Measurements from ENCODE around the gene ANOS1.

GRCh38 chrX:8748855-8749254 lies 16.9 kb upstream of the ANOS1 start:
- TF ChIP-seq CTCF (IDR thresholded peaks at IDR 0.05): peak in 10 of 12 donors; percentile 28 to 57 (median 44)
- no peak for TF ChIP-seq POLR2A (IDR thresholded peaks at IDR 0.05)

Data from heart left ventricle (tissue), 13 donors.